CD14-positive monocyte (primary cell): ENCODE measurements around the gene DCLK3. TPM values are rescaled to one million over a fixed set of nuclear protein-coding genes. Genes with fewer than 3 reads are reported as not detected.

ENCODE experiments used
- DNase-seq, 3 donors: peaks; one replicate each; pipeline ENCODE4 v3.0.0-alpha.2; 2011 to 2022
- H2AFZ ChIP-seq: 2 replicates; pipeline ENCODE4 v1.6.0; 2012; ENCODE audit warnings: mild to moderate bottlenecking, low read depth, low read length, inconsistent platforms; ENCODE audit not compliant: insufficient read depth, poor library complexity, severe bottlenecking
- H3K27ac ChIP-seq, 2 donors: 1 replicate in 1 of 2; 2 replicates in 1 of 2; pipeline ENCODE4 v1.5.1; 2012 to 2013; ENCODE audit warnings: low read length in 2 of 2, control low read depth in 1 of 2, inconsistent platforms in 1 of 2, low read depth in 1 of 2, mild to moderate bottlenecking in 1 of 2
- H3K27me3 ChIP-seq, 2 donors: one replicate each; pipeline versions ENCODE4 v1.6.0 to v1.6.1; 2011 to 2013; ENCODE audit warnings: low read length in 2 of 2; ENCODE audit not compliant: control insufficient read depth in 2 of 2, insufficient read depth in 2 of 2
- H3K36me3 ChIP-seq, 2 donors: replicated peaks in 1 of 2; 1 replicate in 1 of 2; 2 replicates in 1 of 2; pipeline versions ENCODE4 v1.5.1 to v1.6.1; 2012 to 2013; ENCODE audit warnings: low read length in 2 of 2, control low read depth in 1 of 2, inconsistent platforms in 1 of 2, mild to moderate bottlenecking in 1 of 2; ENCODE audit not compliant: insufficient read depth in 2 of 2, control insufficient read depth in 1 of 2
- H3K4me1 ChIP-seq, 2 donors: 1 replicate in 1 of 2; 2 replicates in 1 of 2; pipeline versions ENCODE4 v1.5.1 to v1.6.1; 2012 to 2013; ENCODE audit warnings: low read length in 2 of 2, control low read depth in 1 of 2, inconsistent platforms in 1 of 2, mild to moderate bottlenecking in 1 of 2, moderate library complexity in 1 of 2; ENCODE audit not compliant: insufficient read depth in 2 of 2, control insufficient read depth in 1 of 2
- H3K4me2 ChIP-seq: replicated peaks from 2 replicates; pipeline ENCODE3; 2012; ENCODE audit warnings: low read length, moderate library complexity, mild to moderate bottlenecking; ENCODE audit not compliant: poor library complexity, severe bottlenecking; ENCODE audit errors: extremely low read depth
- H3K4me3 ChIP-seq, 3 experiments: fragments of 200-600 bp in 1 of 3; sonication (generic) in 1 of 3; replicated peaks in 1 of 3; 1 replicate in 2 of 3; 2 replicates in 1 of 3; pipeline ENCODE4 v1.5.1; 2011 to 2013; ENCODE audit warnings: low read length in 3 of 3, mild to moderate bottlenecking in 3 of 3, control low read depth in 2 of 3, low read depth in 2 of 3, inconsistent platforms in 1 of 3, moderate library complexity in 1 of 3
- H3K79me2 ChIP-seq: 2 replicates; pipeline ENCODE4 v1.6.0; 2012; ENCODE audit warnings: mild to moderate bottlenecking, control low read depth, inconsistent platforms, low read length, moderate library complexity; ENCODE audit not compliant: insufficient read depth
- H3K9ac ChIP-seq: 2 replicates; pipeline ENCODE4 v1.6.0; 2017; ENCODE audit warnings: low read length, mild to moderate bottlenecking; ENCODE audit not compliant: insufficient read depth, poor library complexity, severe bottlenecking
- H3K9me3 ChIP-seq, 2 donors: replicated peaks in 1 of 2; 1 replicate in 1 of 2; 2 replicates in 1 of 2; pipeline versions ENCODE4 v1.5.1 to v1.6.1; 2012 to 2013; ENCODE audit warnings: low read length in 2 of 2, control low read depth in 1 of 2; ENCODE audit not compliant: control insufficient read depth in 1 of 2, insufficient read depth in 1 of 2
- H4K20me1 ChIP-seq: 2 replicates; pipeline ENCODE4 v1.6.0; 2012; ENCODE audit warnings: mild to moderate bottlenecking, low read length, control low read depth, moderate library complexity; ENCODE audit not compliant: insufficient read depth
- H3K27ac Mint-ChIP-seq, 7 donors: one replicate each; pipeline ENCODE4 v1.8.0; 2020; ENCODE audit warnings: mild to moderate bottlenecking in 7 of 7, mixed read lengths in 7 of 7, moderate library complexity in 6 of 7, inconsistent platforms in 2 of 7
- H3K27me3 Mint-ChIP-seq, 3 donors: one replicate each; pipeline ENCODE4 v1.8.0; 2021 to 2022; ENCODE audit warnings: low read depth in 3 of 3, mild to moderate bottlenecking in 3 of 3, mixed read lengths in 3 of 3, moderate library complexity in 3 of 3, inconsistent platforms in 1 of 3
- H3K36me3 Mint-ChIP-seq, 2 donors: one replicate each; pipeline ENCODE4 v1.8.0; 2020; ENCODE audit warnings: mixed read lengths in 2 of 2, inconsistent platforms in 1 of 2, mild to moderate bottlenecking in 1 of 2
- H3K4me1 Mint-ChIP-seq: one replicate; pipeline ENCODE4 v1.8.0; 2020; ENCODE audit warnings: mild to moderate bottlenecking, mixed read lengths
- H3K4me3 Mint-ChIP-seq, 2 donors: one replicate each; pipeline ENCODE4 v1.8.0; 2020; ENCODE audit warnings: mild to moderate bottlenecking in 2 of 2, mixed read lengths in 2 of 2, moderate library complexity in 1 of 2
- H3K9me3 Mint-ChIP-seq, 7 donors: one replicate each; pipeline ENCODE4 v1.8.0; 2020 to 2022; ENCODE audit warnings: mixed read lengths in 7 of 7, mild to moderate bottlenecking in 6 of 7, moderate library complexity in 6 of 7, inconsistent platforms in 2 of 7
- CTCF ChIP-seq: fragments of 200-600 bp; IDR thresholded peaks from one replicate; pipeline ENCODE4 v1.8.0; 2022; ENCODE audit warnings: antibody characterized with exemption, mild to moderate bottlenecking
- WGBS: methylation state at CpG from one replicate; pipeline ENCODE4 v1.1.5; 2013; ENCODE audit warnings: missing lambda C conversion rate; ENCODE audit not compliant: insufficient coverage; 5-methylcytosine and 5-hydroxymethylcytosine counted together
- intact Hi-C, 2 donors: fragments of 100-400 bp; cut with micrococcal nuclease; formaldehyde crosslinking; loops; one replicate each; pipeline versions ENCODE4 v1.15.0 to v1.15.1; 2023
- polyA plus RNA-seq, 3 donors: library from polyadenylated mRNA; depleted of rRNA in 1 of 3; unstranded in 2 of 3; stranded (reverse) in 1 of 3; fragments of 300-500 nt in 2 of 3; fragments of >200 nt in 1 of 3; fragmentation: Illumina TruSeq in 2 of 3; gene quantifications; 1 replicate in 2 of 3; 2 replicates in 1 of 3; pipeline ENCODE4 v1.2.3, GENCODE V29; 2012 to 2021

The DCLK3 gene
- polyA plus RNA-seq, 3 donors: not detected

- TF ChIP-seq CTCF: no peak
- H3K27ac Mint-ChIP-seq: no peak overlapping the region
- H3K4me3 Mint-ChIP-seq: no peak overlapping the region
- intact Hi-C loops: no loop called here
- no peaks in the 10 kb centered on the region for H3K4me1 Mint-ChIP-seq
- H3K27me3 ChIP-seq: no peaks in the 10 kb centered on the region
- no peaks in the 10 kb centered on the region for H3K36me3 ChIP-seq
- no peak overlapping the region for H2AFZ ChIP-seq
- no peak overlapping the region for H3K27ac ChIP-seq
- peaks cover 0 to 5% (median 2%) of the 10 kb centered on the region in 7 donors for H3K9me3 Mint-ChIP-seq
- no peaks in the 10 kb centered on the region for H3K79me2 ChIP-seq
- no peak overlapping the region for H3K4me2 ChIP-seq
- no peaks in the 10 kb centered on the region for H4K20me1 ChIP-seq
- peaks cover 0 to 4% (median 1%) of the 10 kb centered on the region in 3 donors for H3K27me3 Mint-ChIP-seq
- H3K4me1 ChIP-seq: no peaks in the 10 kb centered on the region
- H3K9ac ChIP-seq: no peak overlapping the region
- no peaks in the 10 kb centered on the region for H3K9me3 ChIP-seq
- 85% methylated on average over 2 of the region's 4 CpGs for WGBS
- H3K4me3 ChIP-seq: no peak overlapping the region
- DNase-seq: no peak
- H3K36me3 Mint-ChIP-seq: no peaks in the 10 kb centered on the region
These were observed 74.8 kb downstream of the DCLK3 start for GRCh38 chr3:36689560-36689959.

GRCh38 chr3:36688815-36689214 lies 75.5 kb downstream of the DCLK3 start:
- H3K9me3 Mint-ChIP-seq: peaks cover 0 to 5% (median 2%) of the 10 kb centered on the region in 7 donors
- no peaks in the 10 kb centered on the region for H3K36me3 ChIP-seq
- no peak overlapping the region for H3K4me3 Mint-ChIP-seq
- no peak overlapping the region for H3K27ac ChIP-seq
- intact Hi-C loops: no loop called here
- DNase-seq: no peak
- H3K27me3 ChIP-seq: no peaks in the 10 kb centered on the region
- peaks cover 0 to 4% (median 1%) of the 10 kb centered on the region in 3 donors for H3K27me3 Mint-ChIP-seq
- H3K4me1 Mint-ChIP-seq: no peaks in the 10 kb centered on the region
- no peaks in the 10 kb centered on the region for H3K9me3 ChIP-seq
- no peak for TF ChIP-seq CTCF
- no peaks in the 10 kb centered on the region for H3K4me1 ChIP-seq
- no peak overlapping the region for H3K9ac ChIP-seq
- no peak overlapping the region for H3K4me2 ChIP-seq
- H3K27ac Mint-ChIP-seq: no peak overlapping the region
- WGBS: 86% methylated on average over 1 of the region's 2 CpGs
- no peaks in the 10 kb centered on the region for H4K20me1 ChIP-seq
- no peaks in the 10 kb centered on the region for H3K79me2 ChIP-seq
- H3K36me3 Mint-ChIP-seq: no peaks in the 10 kb centered on the region
- no peak overlapping the region for H2AFZ ChIP-seq
- no peak overlapping the region for H3K4me3 ChIP-seq
